CD4-positive, CD25-positive, alpha-beta regulatory T cell (primary cell): ENCODE results near the gene ZNF57. TPM values are rescaled to one million over a fixed set of nuclear protein-coding genes. Genes with fewer than 3 reads are reported as not detected.

Experiments
- ATAC-seq, 2 donors: fragments of 150-1000 bp; cut with Tn5 transposase; one replicate each; pipeline ENCODE4 v1.10.0; 2021; ENCODE audit warnings: low read depth in 2 of 2, moderate number of reproducible peaks in 2 of 2, moderate library complexity in 1 of 2
- DNase-seq, 3 donors: peaks; one replicate each; pipeline versions ENCODE4 v3.0.0 to v3.0.0-alpha.2; 2012 to 2022; ENCODE audit warnings: mixed read lengths in 1 of 3
- H3K27ac ChIP-seq: one replicate; pipeline ENCODE4 v1.7.0; 2013; ENCODE audit warnings: mild to moderate bottlenecking, low read length; ENCODE audit not compliant: insufficient read depth, poor library complexity, severe bottlenecking
- H3K27me3 ChIP-seq: one replicate; pipeline ENCODE4 v1.7.0; 2013; ENCODE audit warnings: low read length; ENCODE audit not compliant: control insufficient read depth, insufficient read depth
- H3K36me3 ChIP-seq: one replicate; pipeline ENCODE4 v1.7.0; 2013; ENCODE audit warnings: mild to moderate bottlenecking, low read length, moderate library complexity; ENCODE audit not compliant: control insufficient read depth, insufficient read depth
- H3K4me1 ChIP-seq: 2 replicates; pipeline ENCODE4 v1.7.0; 2013; ENCODE audit warnings: mild to moderate bottlenecking, low read length; ENCODE audit not compliant: insufficient read depth, control insufficient read depth, poor library complexity, severe bottlenecking
- H3K4me3 ChIP-seq: one replicate; pipeline ENCODE4 v1.7.0; 2013; ENCODE audit warnings: low read depth, mild to moderate bottlenecking, low read length, moderate library complexity
- H3K9me3 ChIP-seq, 2 experiments: 1 replicate in 1 of 2; 2 replicates in 1 of 2; pipeline ENCODE4 v1.7.0; 2013; ENCODE audit warnings: low read length in 2 of 2, mild to moderate bottlenecking in 1 of 2, moderate library complexity in 1 of 2; ENCODE audit not compliant: control insufficient read depth in 2 of 2
- H3K27ac Mint-ChIP-seq, 3 donors: one replicate each; pipeline ENCODE4 v1.8.0; 2020 to 2022; ENCODE audit warnings: mild to moderate bottlenecking in 3 of 3, mixed read lengths in 3 of 3, moderate library complexity in 2 of 3
- H3K27me3 Mint-ChIP-seq: one replicate; pipeline ENCODE4 v1.8.0; 2022; ENCODE audit warnings: mild to moderate bottlenecking, mixed read lengths
- H3K36me3 Mint-ChIP-seq: one replicate; pipeline ENCODE4 v1.8.0; 2020; ENCODE audit warnings: mixed read lengths
- H3K4me1 Mint-ChIP-seq, 4 donors: one replicate each; pipeline ENCODE4 v1.8.0; 2020 to 2022; ENCODE audit warnings: mixed read lengths in 4 of 4, mild to moderate bottlenecking in 1 of 4
- H3K4me3 Mint-ChIP-seq, 4 donors: one replicate each; pipeline ENCODE4 v1.8.0; 2020 to 2022; ENCODE audit warnings: mild to moderate bottlenecking in 4 of 4, mixed read lengths in 4 of 4, moderate library complexity in 3 of 4
- H3K9me3 Mint-ChIP-seq, 7 donors: one replicate each; pipeline ENCODE4 v1.8.0; 2020 to 2022; ENCODE audit warnings: mixed read lengths in 7 of 7, mild to moderate bottlenecking in 3 of 7, moderate library complexity in 2 of 7
- polyA plus RNA-seq, 4 donors: library from polyadenylated mRNA; unstranded; fragments of 300-500 nt; fragmentation: Illumina TruSeq; gene quantifications; one replicate each; pipeline ENCODE4 v1.2.3, GENCODE V29; 2021
- total RNA-seq: library from RNA; stranded (reverse); gene quantifications from one replicate; pipeline ENCODE4 v1.2.3, GENCODE V29; 2022

The ZNF57 gene
- 3.0 TPM for total RNA-seq
- polyA plus RNA-seq = 1 to 10 TPM; 3.2 to 7.6 (median 4.7) TPM

GRCh38 chr19:2900296-2901252, at the start of gene ZNF57:
Gene ZNF57 (plus strand): TSS chr19:2900928. CDS start chr19:2901046, 118 bp downstream.
- peak within 1 kb of the TSS; percentile 87 to 98 (median 96) for H3K4me3 Mint-ChIP-seq
- Histone ChIP-seq H3K4me1 (peaks cover 22% of the 10 kb centered on the region), H3K27me3 (no peaks in the 10 kb centered on the region), H3K27ac (peak within 1 kb of the TSS; percentile 29), H3K9me3 (peaks cover 0 to 5% of the 10 kb centered on the region in 2 experiments), H3K36me3 (no peaks in the 10 kb centered on the region), H3K4me3 (peak within 1 kb of the TSS; percentile 52)
- peaks cover 5 to 29% (median 18%) of the 10 kb centered on the region in 4 donors for H3K4me1 Mint-ChIP-seq
- H3K27ac Mint-ChIP-seq = peak within 1 kb of the TSS; percentile 86 to 97 (median 89)
- peaks cover 4% of the 10 kb centered on the region for H3K36me3 Mint-ChIP-seq
- ATAC-seq (peak; percentile 97 to 98), DNase-seq (peak; percentile 96 to 99 (median 98))
- peaks cover 6% of the 10 kb centered on the region for H3K27me3 Mint-ChIP-seq
- peaks cover 0 to 15% (median 2%) of the 10 kb centered on the region in 7 donors for H3K9me3 Mint-ChIP-seq

DNA sequence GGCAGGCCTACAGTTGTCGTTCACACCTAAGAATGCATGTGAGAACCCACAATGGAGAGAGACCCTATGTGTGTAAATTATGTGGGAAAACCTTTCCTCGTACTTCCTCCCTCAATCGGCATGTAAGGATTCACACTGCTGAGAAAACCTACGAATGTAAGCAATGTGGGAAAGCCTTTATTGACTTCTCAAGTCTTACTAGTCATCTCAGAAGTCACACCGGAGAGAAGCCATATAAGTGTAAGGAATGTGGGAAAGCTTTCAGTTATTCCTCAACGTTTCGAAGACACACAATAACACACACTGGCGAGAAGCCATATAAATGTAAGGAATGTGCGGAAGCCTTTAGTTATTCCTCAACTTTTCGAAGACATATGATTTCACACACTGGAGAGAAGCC, 48.1 kb upstream of the ZNF57 start:
- DNase-seq (no peak), ATAC-seq (no peak)
- Mint-ChIP-seq H3K27ac (no peak overlapping the region), H3K27me3 (no peaks in the 10 kb centered on the region), H3K4me3 (no peak overlapping the region), H3K4me1 (peaks cover 7 to 26% (median 19%) of the 10 kb centered on the region in 4 donors), H3K9me3 (peaks cover 2 to 59% (median 24%) of the 10 kb centered on the region in 7 donors), H3K36me3 (peaks cover 49% of the 10 kb centered on the region)
- Histone ChIP-seq H3K9me3 (peaks cover 71 to 81% of the 10 kb centered on the region in 2 experiments), H3K36me3 (peaks cover 32% of the 10 kb centered on the region), H3K4me1 (peaks cover 10% of the 10 kb centered on the region), H3K27ac (no peak overlapping the region), H3K27me3 (no peaks in the 10 kb centered on the region), H3K4me3 (no peak overlapping the region)

DNA sequence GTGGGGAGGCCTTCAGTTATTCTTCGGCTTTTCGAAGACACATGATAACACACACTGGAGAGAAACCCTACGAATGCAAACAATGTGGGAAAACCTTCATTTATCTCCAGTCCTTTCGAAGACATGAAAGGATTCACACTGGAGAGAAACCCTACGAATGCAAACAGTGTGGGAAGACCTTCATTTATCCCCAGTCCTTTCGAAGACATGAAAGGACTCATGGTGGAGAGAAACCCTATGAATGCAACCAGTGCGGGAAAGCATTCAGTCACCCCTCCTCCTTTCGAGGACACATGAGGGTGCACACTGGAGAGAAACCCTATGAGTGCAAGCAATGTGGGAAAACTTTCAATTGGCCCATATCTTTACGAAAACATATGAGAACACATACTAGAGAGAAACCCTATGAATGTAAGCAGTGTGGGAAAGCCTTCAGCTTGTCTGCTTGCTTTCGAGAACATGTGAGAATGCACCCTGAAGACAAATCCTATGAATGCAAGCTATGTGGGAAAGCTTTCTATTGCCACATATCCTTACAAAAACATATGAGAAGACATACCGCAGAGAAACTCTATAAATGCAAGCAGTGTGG, 47.6 kb upstream of the ZNF57 start:
- H3K4me1 ChIP-seq = peaks cover 10% of the 10 kb centered on the region
- Mint-ChIP-seq H3K36me3 (peaks cover 49% of the 10 kb centered on the region), H3K27me3 (no peaks in the 10 kb centered on the region), H3K4me1 (peaks cover 7 to 29% (median 19%) of the 10 kb centered on the region in 4 donors), H3K4me3 (no peak overlapping the region), H3K27ac (no peak overlapping the region), H3K9me3 (peaks cover 2 to 59% (median 24%) of the 10 kb centered on the region in 7 donors)
- DNase-seq (no peak), ATAC-seq (no peak)
- H3K27me3 ChIP-seq = no peaks in the 10 kb centered on the region
- H3K36me3 ChIP-seq = peaks cover 32% of the 10 kb centered on the region
- peaks cover 69 to 86% of the 10 kb centered on the region in 2 experiments for H3K9me3 ChIP-seq
- no peak overlapping the region for H3K4me3 ChIP-seq
- no peak overlapping the region for H3K27ac ChIP-seq

- ATAC-seq = no peak
- H3K36me3 ChIP-seq = peaks cover 32% of the 10 kb centered on the region
- no peak for DNase-seq
- H3K4me3 ChIP-seq = no peak overlapping the region
- no peak overlapping the region for H3K27ac ChIP-seq
- H3K27me3 ChIP-seq = no peaks in the 10 kb centered on the region
- Mint-ChIP-seq H3K36me3 (peaks cover 47% of the 10 kb centered on the region), H3K4me1 (peaks cover 7 to 35% (median 18%) of the 10 kb centered on the region in 4 donors), H3K27ac (no peak overlapping the region), H3K4me3 (no peak overlapping the region), H3K9me3 (peaks cover 4 to 61% (median 25%) of the 10 kb centered on the region in 7 donors), H3K27me3 (no peaks in the 10 kb centered on the region)
- H3K9me3 ChIP-seq = peaks cover 60 to 80% of the 10 kb centered on the region in 2 experiments
- peaks cover 10% of the 10 kb centered on the region for H3K4me1 ChIP-seq
Observed at GRCh38 chr19:2854849-2855248, 45.9 kb upstream of the ZNF57 start.

DNA sequence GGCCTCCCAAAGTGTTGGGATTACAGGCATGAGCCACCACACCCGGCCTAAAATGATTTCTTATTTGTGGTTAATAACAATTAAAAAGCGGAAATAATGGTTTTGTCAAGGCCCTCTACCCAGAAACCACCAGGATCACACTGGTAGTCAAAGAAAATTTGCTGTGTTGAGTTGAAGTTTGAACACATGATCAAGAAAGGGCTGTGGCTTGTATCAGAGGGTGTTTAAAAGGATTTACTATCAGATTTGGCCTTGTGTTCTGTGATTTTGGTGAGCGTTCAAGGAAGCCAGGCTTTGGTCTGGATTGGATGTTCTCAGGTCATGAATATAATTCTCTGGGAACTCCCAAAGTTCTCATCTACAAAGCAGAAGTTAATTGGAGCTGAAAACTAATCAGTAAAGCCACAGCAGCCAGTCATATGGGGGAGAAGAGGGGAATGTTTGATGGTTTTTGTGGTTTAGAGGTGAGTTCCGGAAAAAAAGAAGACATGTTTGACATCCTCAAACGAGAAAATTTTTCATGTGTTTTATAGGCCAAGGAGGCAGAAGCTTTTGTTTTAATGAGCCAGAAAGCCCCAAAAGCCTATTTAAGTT, 44.2 kb upstream of the ZNF57 start:
- Mint-ChIP-seq H3K36me3 (peaks cover 32% of the 10 kb centered on the region), H3K9me3 (peaks cover 2 to 47% (median 18%) of the 10 kb centered on the region in 7 donors), H3K27ac (peak overlapping the region in 2 of 3 donors; percentile 10 to 80), H3K4me1 (peaks cover 2 to 27% (median 12%) of the 10 kb centered on the region in 4 donors), H3K27me3 (no peaks in the 10 kb centered on the region), H3K4me3 (peak overlapping the region in 3 of 4 donors; percentile 41 to 82 (median 47))
- no peaks in the 10 kb centered on the region for H3K27me3 ChIP-seq
- peak overlapping the region; percentile 22 for H3K4me3 ChIP-seq
- H3K27ac ChIP-seq = no peak overlapping the region
- no peak for ATAC-seq
- peaks cover 23% of the 10 kb centered on the region for H3K36me3 ChIP-seq
- DNase-seq = peak in 1 of 3 donors; percentile 65
- peaks cover 47 to 64% of the 10 kb centered on the region in 2 experiments for H3K9me3 ChIP-seq
- H3K4me1 ChIP-seq = peaks cover 10% of the 10 kb centered on the region

DNA sequence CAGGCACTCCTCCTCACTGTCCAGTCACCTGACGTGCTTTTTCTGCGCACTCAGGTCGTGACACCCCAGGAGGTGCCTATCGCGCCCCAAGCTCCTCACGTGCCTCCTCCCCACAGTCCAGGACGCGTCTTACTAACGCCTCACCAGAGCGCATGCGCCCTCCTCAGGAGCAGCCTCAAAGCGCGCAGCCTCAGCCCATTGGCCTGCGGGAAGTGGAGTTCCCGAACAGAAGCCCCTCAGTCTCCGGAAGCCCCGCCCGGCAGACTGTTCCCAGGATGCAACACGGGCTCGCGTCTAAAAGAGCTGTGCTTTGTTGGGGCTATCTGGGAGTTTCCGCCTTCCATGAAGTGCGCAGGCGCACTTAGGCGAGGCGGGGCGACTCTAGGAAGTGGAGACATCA, 41.9 kb upstream of the ZNF57 start:
- H3K36me3 Mint-ChIP-seq = peaks cover 9% of the 10 kb centered on the region
- peaks cover 10% of the 10 kb centered on the region for H3K4me1 ChIP-seq
- H3K9me3 ChIP-seq = peaks cover 26 to 42% of the 10 kb centered on the region in 2 experiments
- no peaks in the 10 kb centered on the region for H3K27me3 ChIP-seq
- no peak overlapping the region for H3K4me3 ChIP-seq
- peaks cover 3 to 25% (median 9%) of the 10 kb centered on the region in 7 donors for H3K9me3 Mint-ChIP-seq
- H3K27me3 Mint-ChIP-seq = no peaks in the 10 kb centered on the region
- H3K4me1 Mint-ChIP-seq = peaks cover 2 to 27% (median 12%) of the 10 kb centered on the region in 4 donors
- peak overlapping the region in 1 of 4 donors; percentile 16 for H3K4me3 Mint-ChIP-seq
- no peak for ATAC-seq
- H3K27ac ChIP-seq = no peak overlapping the region
- DNase-seq = no peak
- no peak overlapping the region for H3K27ac Mint-ChIP-seq
- H3K36me3 ChIP-seq = peaks cover 2% of the 10 kb centered on the region

GRCh38 chr19:2863816-2864215, 36.9 kb upstream of the ZNF57 start:
- H3K27me3 Mint-ChIP-seq = no peaks in the 10 kb centered on the region

More at GRCh38 chr19:2863816-2864215, 36.9 kb upstream of the ZNF57 start:
- DNase-seq (no peak), ATAC-seq (no peak)
- H3K9me3 ChIP-seq = peaks cover 0 to 1% of the 10 kb centered on the region in 2 experiments
- Mint-ChIP-seq H3K4me1 (peaks cover 0 to 7% (median 2%) of the 10 kb centered on the region in 4 donors), H3K36me3 (no peaks in the 10 kb centered on the region), H3K9me3 (peaks cover 0 to 8% (median 0%) of the 10 kb centered on the region in 7 donors), H3K27ac (peak overlapping the region in 1 of 3 donors; percentile 83), H3K4me3 (no peak overlapping the region)
- no peaks in the 10 kb centered on the region for H3K27me3 ChIP-seq
- no peak overlapping the region for H3K4me3 ChIP-seq
- H3K27ac ChIP-seq = no peak overlapping the region
- H3K4me1 ChIP-seq = no peaks in the 10 kb centered on the region
- no peaks in the 10 kb centered on the region for H3K36me3 ChIP-seq
